ENCODE results near the gene ZDHHC16. TPM values are rescaled to one million over a fixed set of nuclear protein-coding genes. Genes with fewer than 3 reads are reported as not detected.

The ZDHHC16 gene
- total and polyA plus RNA-seq, 10 of the 15 experiments (the other 5 are each of a cell fraction or from before 2014, with no cell fraction given): 16.8 to 63.1 (median 29.8) TPM

- no peaks in the 10 kb centered on the region for H3K4me1 ChIP-seq (ENCODE audit: control insufficient read depth, insufficient read depth, low read length)
- SMC1A ChIA-PET (ENCODE audit: uncharacterized antibody, unreplicated experiment): no interaction called here
- no peaks in the 10 kb centered on the region for H4K20me1 ChIP-seq (ENCODE audit: control insufficient read depth, insufficient read depth)
- in situ Hi-C loops (cut with MboI): no loop called here
- peaks cover 13% of the 10 kb centered on the region for H3K79me2 ChIP-seq (ENCODE audit: control insufficient read depth, insufficient read depth, low read length)
- intact Hi-C loops (cut with micrococcal nuclease; ENCODE audit: unreplicated experiment): no loop called here
- H3K4me3 ChIP-seq: no peak overlapping the region
- H3K9ac ChIP-seq (ENCODE audit: control insufficient read depth, insufficient read depth, low read length): no peak overlapping the region
- BruUV-seq (replicated peaks): no TSS peak
- no peak for DNase-seq (ENCODE audit: low read depth, low spot score)
- no peaks in the 10 kb centered on the region for H3K9me3 ChIP-seq (replicated peaks; ENCODE audit: control insufficient read depth, insufficient read depth, low read length)
- no peak for ATAC-seq
- TF ChIP-seq BACH1 (IDR thresholded peaks at IDR 0.05; ENCODE audit: borderline replicate concordance): no peak
- TF ChIP-seq HCFC1 (IDR thresholded peaks at IDR 0.05; ENCODE audit: low read length): no peak
- no peak for TF ChIP-seq CREM (IDR thresholded peaks at IDR 0.05; ENCODE audit: low read depth)
- TF ChIP-seq TAF1 (IDR thresholded peaks at IDR 0.05; ENCODE audit: borderline replicate concordance, low read depth, low read length): no peak
- TF ChIP-seq STAT1 (conservative IDR thresholded peaks at IDR 0.05): no peak
- TF ChIP-seq JUND (IDR thresholded peaks at IDR 0.05; ENCODE audit: low read depth, low read length): no peak
- TF ChIP-seq ELK1 (IDR thresholded peaks at IDR 0.05; ENCODE audit: low read depth, low read length): no peak
- POLR2A ChIA-PET: interaction anchor here (0.5 kb wide), 1 partner anchor 670 kb away, joined by 4 read pairs; no protein-coding TSS in a partner anchor
- H2AFZ ChIP-seq (ENCODE audit: control insufficient read depth, low read depth, low read length): no peak overlapping the region
- FAIRE-seq: no peak
- RAD21 ChIA-PET (ENCODE audit: unreplicated experiment): no interaction called here
- H3K27ac ChIP-seq (ENCODE audit: control insufficient read depth, insufficient read depth): no peak overlapping the region
- 80% methylated on average over 1 of the region's 1 CpG for WGBS (ENCODE audit: insufficient coverage, insufficient replicate concordance, low lambda C conversion rate, missing lambda C conversion rate)
- H3K36me3 ChIP-seq (ENCODE audit: control insufficient read depth in 2 of 2, insufficient read depth in 2 of 2, low read length in 1 of 2): peaks cover 5 to 23% of the 10 kb centered on the region in 2 experiments
- no peaks in the 10 kb centered on the region for H3K27me3 ChIP-seq (replicated peaks in 1 of 2; ENCODE audit: control insufficient read depth in 2 of 2, insufficient read depth in 2 of 2, low read length in 1 of 2)
- CTCF ChIA-PET: no interaction called here
- no peak overlapping the region for H3K4me2 ChIP-seq (ENCODE audit: control insufficient read depth, insufficient read depth)
Measured at GRCh38 chr10:97482381-97482780, 36.4 kb downstream of the ZDHHC16 start.

GRCh38 chr10:97483506-97483905 is 37.5 kb downstream of the ZDHHC16 start:
- Histone ChIP-seq H3K27me3 (replicated peaks in 1 of 2; ENCODE audit: control insufficient read depth in 2 of 2, insufficient read depth in 2 of 2, low read length in 1 of 2) (no peaks in the 10 kb centered on the region), H4K20me1 (ENCODE audit: control insufficient read depth, insufficient read depth) (no peaks in the 10 kb centered on the region), H3K27ac (ENCODE audit: control insufficient read depth, insufficient read depth) (no peak overlapping the region), H3K4me2 (ENCODE audit: control insufficient read depth, insufficient read depth) (no peak overlapping the region), H3K9me3 (replicated peaks; ENCODE audit: control insufficient read depth, insufficient read depth, low read length) (no peaks in the 10 kb centered on the region), H3K79me2 (ENCODE audit: control insufficient read depth, insufficient read depth, low read length) (peaks cover 21% of the 10 kb centered on the region), H3K4me3 (no peak overlapping the region), H3K36me3 (ENCODE audit: control insufficient read depth in 2 of 2, insufficient read depth in 2 of 2, low read length in 1 of 2) (peaks cover 3 to 12% of the 10 kb centered on the region in 2 experiments; a peak in 3 of 4 replicates), H2AFZ (ENCODE audit: control insufficient read depth, low read depth, low read length) (no peak overlapping the region), H3K4me1 (ENCODE audit: control insufficient read depth, insufficient read depth, low read length) (no peaks in the 10 kb centered on the region), H3K9ac (ENCODE audit: control insufficient read depth, insufficient read depth, low read length) (no peak overlapping the region)
- ATAC-seq (no peak), DNase-seq (ENCODE audit: low read depth, low spot score) (no peak), FAIRE-seq (no peak)
- ChIA-PET POLR2A (interaction anchor here (1.2 kb wide), 1 partner anchor 26 kb away, joined by 3 read pairs; no protein-coding TSS in a partner anchor), RAD21 (ENCODE audit: unreplicated experiment) (no interaction called here), CTCF (no interaction called here), SMC1A (ENCODE audit: uncharacterized antibody, unreplicated experiment) (no interaction called here)
- in situ Hi-C loops (cut with MboI): no loop called here
- no TSS peak for BruUV-seq (replicated peaks)
- WGBS (ENCODE audit: insufficient coverage, insufficient replicate concordance, low lambda C conversion rate, missing lambda C conversion rate): 86% methylated on average over 3 of the region's 3 CpGs
- intact Hi-C loops (cut with micrococcal nuclease; ENCODE audit: unreplicated experiment): no loop called here
- no peak for TF ChIP-seq FOS (IDR thresholded peaks at IDR 0.05; ENCODE audit: borderline replicate concordance, extremely low read depth, insufficient read length)
- TF ChIP-seq EGR1 (IDR thresholded peaks at IDR 0.05; ENCODE audit: borderline replicate concordance in 1 of 2, low read depth in 2 of 2, low read length in 2 of 2): no peak
- no peak for TF ChIP-seq MEF2A (IDR thresholded peaks at IDR 0.05; ENCODE audit: insufficient read depth, low read depth, low read length)
- no peak for TF ChIP-seq ATF2 (IDR thresholded peaks at IDR 0.05; ENCODE audit: low read length)
- no peak for TF ChIP-seq RELB (IDR thresholded peaks at IDR 0.05; ENCODE audit: low read depth)
- no peak for TF ChIP-seq ATF3 (IDR thresholded peaks at IDR 0.05; ENCODE audit: borderline replicate concordance, extremely low read depth, low read depth, low read length)
- TF ChIP-seq MTA2 (IDR thresholded peaks at IDR 0.05; ENCODE audit: low read depth): no peak
- no peak for TF ChIP-seq SMARCA5 (IDR thresholded peaks at IDR 0.05)

All from GM12878 (cell line).